ENCODE data around the gene RNF7.
"Not testable (repeated sequence)": the region's sequence is repeated elsewhere in the genome, so short reads cannot be mapped to it uniquely, and the experiment has no call there.

The RNF7 gene

DNA sequence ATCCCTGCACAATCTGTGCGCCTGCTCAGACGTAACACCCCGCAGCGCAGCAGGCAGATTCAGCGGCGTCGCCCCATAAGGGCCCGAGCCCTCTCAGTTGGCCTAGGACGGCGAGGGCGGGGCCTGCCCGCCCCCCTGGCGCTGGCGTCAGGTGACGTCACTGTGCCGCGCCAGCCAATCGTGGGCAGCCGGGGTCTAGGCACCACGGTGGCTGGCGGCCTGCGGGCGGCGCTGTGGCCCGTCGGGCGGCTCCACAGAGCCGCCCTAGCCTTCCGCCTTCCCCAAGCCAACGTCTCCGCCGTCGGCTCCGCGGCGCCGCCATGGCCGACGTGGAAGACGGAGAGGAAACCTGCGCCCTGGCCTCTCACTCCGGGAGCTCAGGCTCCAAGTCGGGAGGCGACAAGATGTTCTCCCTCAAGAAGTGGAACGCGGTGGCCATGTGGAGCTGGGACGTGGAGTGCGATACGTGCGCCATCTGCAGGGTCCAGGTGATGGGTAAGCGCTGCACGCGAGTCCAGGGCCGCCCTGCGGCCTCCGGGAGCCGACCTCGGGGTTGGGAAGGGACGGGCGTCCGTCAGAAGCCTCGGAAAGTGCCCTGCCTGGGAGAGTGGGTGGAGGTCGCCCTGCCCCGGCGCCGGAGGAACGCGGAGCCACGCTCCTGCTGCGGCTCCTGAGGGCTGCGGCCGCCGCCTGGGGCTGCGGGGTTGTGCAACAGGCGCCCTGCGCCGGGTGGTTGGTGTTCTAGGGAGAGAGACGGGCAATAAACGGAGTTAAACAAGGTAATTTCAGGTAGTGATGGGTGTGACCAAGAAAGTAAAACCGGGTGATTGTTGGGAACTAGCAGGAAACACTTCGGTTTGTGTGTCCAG is at the start of gene RNF7:
TSS of gene RNF7 (plus strand) at position 277 of the 869 bp plus-strand sequence. CDS start at position 321, 44 bp downstream.
- peak; percentile 92 for DNase-seq

GRCh38 chr3:141690431-141691072 is 47.5 kb upstream of the RNF7 start:
- no peak for DNase-seq

GRCh38 chr3:141691471-141691870 is 46.6 kb upstream of the RNF7 start:
- not testable (repeated sequence) for DNase-seq

GRCh38 chr3:141692973-141693372 is 45.1 kb upstream of the RNF7 start:
- DNase-seq = not testable (repeated sequence)

GRCh38 chr3:141699324-141699723 is 38.8 kb upstream of the RNF7 start:
- DNase-seq = no peak

DNA sequence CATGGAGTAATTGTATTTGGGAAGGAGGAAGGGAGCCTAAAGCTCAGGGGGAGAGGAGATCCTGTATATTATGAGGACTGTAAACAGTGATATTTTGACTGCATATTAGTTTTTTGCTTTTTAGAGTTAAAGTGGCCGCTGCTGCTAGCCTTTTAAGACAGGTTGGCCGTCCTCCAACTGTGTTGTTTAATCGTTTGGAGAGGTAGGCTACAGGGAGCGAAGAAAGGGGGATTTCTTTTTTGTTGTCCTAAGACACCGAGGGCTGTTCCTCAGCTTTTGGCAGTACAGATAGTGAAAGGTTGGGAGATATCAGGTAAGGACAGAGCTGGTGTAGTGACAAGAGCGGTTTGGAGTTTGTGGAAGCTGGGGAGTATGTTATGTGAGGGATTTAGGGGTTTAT is 38.2 kb upstream of the RNF7 start:
- no peak for DNase-seq

DNA sequence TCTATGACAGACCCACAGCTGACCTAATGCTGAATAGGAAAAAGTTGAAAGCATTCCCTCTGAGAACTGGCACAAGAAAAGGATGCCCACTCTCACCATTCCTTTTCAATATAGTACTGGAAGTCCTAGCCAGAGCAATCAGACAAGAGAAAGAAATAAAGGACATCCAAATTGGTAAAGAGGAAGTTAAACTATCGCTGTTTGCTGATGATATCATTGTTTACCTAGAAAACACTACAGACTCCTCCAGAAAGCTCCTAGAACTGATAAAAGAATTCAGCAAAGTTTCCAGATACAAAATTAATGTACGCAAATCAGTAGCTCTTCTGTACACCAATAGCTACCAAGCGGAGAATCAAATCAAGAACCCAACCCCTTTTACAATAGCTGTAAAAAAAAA is 34.7 kb upstream of the RNF7 start:
- DNase-seq = not testable (repeated sequence)

- no peak for DNase-seq
Measured at GRCh38 chr3:141707741-141708203, 30.3 kb upstream of the RNF7 start.

- no peak for DNase-seq
Measured at GRCh38 chr3:141708367-141708766, 29.7 kb upstream of the RNF7 start.

DNA sequence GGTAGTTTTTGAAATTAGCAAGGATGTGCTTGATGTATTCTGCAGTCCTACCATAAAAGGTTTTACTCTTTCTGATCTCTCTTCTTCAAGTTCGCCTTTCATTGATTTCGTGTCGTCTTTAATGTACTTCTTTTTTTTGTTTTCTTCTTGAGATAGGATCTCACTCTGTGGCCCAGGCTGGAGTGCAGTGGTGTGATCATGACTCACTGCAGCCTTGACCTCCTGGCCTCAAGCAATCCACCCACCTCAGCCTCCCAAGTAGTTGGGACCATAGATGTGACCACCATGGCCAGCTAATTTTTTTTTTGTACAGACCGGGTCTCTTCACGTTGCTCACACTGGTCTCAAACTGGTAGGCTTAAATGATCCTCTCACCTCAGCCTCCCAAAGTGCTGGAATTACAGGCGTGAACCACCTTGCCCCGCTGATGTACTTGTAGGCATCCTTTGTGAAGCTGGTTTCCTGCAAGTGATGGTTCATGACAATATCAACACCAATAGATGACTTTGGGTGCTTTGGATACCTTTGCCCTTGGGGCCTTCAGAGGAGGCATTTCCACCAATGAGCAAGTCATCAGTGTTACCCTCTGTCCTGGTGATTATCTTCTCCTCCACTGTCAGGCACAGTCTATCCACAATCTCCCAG is 28.9 kb upstream of the RNF7 start:
- no peak for DNase-seq

GRCh38 chr3:141710121-141710520 is 28.0 kb upstream of the RNF7 start:
- no peak for DNase-seq

GRCh38 chr3:141710888-141711616 is 27.0 kb upstream of the RNF7 start:
- DNase-seq = no peak

DNA sequence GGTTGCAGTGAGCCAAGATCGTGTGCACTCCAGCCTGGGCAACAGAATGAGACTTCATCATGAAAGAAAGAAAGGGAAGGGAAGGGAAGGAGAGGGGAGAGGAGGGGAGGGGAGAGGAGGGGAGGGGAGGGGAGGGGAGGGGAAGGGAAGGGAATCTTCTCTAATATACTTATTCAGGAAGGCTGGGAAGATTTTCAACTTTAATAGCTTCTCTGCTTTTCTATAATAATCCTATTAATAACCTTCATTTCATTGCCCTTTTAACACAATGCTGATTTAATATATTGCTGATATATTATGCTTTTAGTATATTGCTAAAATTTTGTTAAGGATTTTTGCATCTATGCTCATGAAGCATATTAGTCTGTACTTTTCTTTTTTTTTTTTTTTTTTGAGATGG is 23.4 kb upstream of the RNF7 start:
- DNase-seq = no peak

DNA sequence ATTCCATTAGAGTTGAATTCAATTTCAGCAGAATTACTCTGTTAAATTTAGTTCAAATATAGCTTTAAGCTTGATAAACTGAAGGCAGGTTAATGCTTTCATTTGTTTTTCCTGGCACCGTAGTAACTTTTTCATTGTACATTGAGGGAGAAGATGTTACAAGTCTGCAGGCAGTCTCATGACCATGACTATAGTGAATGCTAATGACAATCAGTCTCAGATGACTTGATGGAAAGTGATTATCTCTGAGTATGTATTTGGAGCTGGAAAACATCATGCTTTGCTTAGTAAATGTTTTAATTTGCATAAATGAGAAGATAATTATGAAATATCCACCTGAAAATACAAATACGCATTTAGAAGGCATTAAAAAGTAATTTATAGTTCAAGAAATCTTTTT is 16.0 kb upstream of the RNF7 start:
- DNase-seq = no peak

- no peak for DNase-seq
Measured at GRCh38 chr3:141722648-141723047, 15.4 kb upstream of the RNF7 start.

DNA sequence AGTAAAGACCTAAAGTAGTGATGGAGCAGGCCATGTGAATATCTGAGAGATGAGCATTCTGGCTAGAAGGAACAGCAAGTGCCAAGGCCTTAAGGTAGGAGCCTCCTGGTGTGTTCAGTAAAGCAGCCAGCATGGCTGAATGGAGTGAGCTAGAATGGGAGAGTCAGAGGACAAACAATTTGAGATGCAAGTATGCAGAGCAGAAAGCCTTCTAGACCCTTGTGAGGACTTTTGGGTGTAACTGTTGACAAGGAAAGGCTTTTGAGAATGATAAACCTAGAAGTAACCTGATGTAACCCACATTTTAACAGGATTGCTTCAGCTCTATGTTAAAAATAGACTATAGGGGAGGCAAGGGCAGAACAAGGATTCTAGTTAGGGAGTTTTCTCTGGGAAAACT is 14.8 kb upstream of the RNF7 start:
- no peak for DNase-seq

DNA sequence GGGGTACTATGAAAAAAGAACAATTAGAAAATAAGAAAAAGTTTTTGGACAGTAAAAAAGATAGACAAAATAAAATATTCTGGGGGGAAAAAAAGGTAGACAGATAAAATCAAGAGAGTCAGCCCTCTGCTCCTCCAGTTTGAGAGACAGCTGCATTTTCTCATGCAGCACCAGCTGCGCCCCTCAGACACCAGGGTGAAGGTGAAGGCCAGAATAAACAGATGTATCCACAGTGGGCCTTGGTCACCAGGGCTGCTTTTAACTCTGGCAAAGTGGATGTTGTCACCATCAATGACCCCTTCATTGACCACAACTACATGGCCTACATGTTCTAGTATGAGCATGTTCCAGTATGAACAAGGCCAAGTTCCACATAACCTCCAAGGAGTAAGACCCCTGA is 13.9 kb upstream of the RNF7 start:
- DNase-seq = no peak

GRCh38 chr3:141725036-141725435 is 13.1 kb upstream of the RNF7 start:
- no peak for DNase-seq

DNA sequence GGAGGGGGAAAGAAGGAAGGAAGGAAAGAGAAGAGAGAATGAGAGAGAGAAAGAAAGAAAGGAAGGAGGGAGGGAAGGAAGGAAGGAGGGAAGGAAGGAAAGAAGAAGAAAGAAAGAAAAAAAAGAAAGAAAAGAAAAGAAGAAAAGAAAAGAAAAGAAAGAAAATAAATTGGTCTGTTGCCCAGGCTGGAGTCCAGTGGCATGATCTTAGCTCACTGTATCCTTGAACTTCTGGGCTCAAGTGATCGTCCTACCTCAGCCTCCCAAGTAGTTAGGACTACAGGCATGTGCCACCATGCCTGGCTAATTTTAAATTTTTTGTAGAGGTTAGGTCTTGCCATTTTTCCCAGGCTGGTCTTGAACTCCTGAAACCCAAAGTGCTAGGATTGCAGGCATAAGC is 11.6 kb upstream of the RNF7 start:
- DNase-seq = no peak

DNA sequence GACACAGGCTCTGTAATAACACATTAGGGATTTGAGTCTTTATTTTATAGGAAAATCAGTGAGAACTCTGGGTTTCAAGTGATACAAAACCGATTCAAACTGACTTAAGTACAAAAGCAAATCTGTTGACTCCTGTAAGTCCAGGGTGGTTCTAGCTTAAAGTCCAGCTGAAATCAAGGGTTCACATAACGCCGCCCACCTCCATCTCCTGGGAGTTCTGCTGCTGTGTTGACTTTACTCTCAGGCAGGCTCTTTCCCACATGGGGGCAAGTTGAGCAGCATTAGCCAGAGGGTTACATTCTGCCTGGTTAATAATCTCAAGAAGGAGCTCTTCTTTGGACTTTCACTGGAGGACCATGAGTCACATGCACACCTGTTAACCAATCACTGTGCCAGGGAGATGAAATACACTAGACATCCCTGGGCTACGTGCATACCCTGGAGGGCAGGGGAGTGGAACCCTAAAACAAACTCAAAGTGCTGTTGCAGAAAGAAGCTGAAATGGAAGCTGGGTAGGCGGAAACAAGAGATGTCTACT is 9.7 kb upstream of the RNF7 start:
- DNase-seq = no peak

DNA sequence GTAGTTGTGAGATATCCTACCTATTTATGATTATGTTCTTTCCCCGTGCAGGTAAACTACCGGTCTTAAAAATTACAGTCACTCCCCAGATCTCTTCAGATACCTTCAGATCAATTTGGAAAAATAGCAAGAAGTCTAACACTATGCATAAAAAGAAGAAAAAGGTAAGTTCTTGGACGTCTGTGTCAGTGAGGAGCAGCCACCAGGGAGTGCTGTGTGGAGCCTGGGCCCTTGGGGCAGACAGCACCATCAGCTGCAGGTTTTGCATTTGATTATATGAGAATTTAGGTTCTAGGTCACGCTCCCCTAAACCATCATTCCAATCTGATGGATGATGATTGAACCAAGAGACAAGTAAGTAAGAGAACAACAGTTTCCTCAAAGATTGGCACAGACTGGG is 8.9 kb upstream of the RNF7 start:
- no peak for DNase-seq

DNA sequence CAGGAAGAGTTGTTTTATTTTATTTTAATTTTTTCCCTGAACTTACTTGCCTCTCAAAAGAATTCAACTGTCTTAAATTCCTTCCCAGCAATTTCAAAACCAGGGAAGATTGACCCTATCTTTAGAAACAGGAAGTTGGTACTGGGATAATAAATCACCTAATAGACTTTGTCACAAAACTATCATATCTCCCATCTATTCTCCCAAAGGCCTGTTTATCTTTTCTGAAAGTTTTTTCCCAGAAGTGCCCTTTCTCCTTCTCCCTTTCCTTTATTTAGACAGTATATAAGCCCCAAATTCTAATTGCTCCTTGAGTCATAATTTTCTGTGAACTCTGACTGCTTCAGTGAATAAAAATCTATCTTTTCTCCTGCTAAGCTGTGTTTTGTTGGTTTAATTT is 2.9 kb upstream of the RNF7 start:
- DNase-seq = no peak

Measured in NCI-H2227 treated with DMSO at 0.1 percent for 48 hours (cell line).